HepG2 (cell line): ENCODE data around the gene ALOX5. TPM values are rescaled to one million over a fixed set of nuclear protein-coding genes. Genes with fewer than 3 reads are reported as not detected.

Experiments used
- ATAC-seq: fragments of 200-7000 bp; cut with Tn5 transposase; 3 replicates; pipeline ENCODE4 v1.9.1; 2020; ENCODE audit warnings: mild to moderate bottlenecking, moderate library complexity
- BruUV-seq: library from RNA; stranded (reverse); fragments of 400-500 nt; replicated peaks from 2 replicates; lab custom pipeline; 2021; lab: Mats Ljungman, UMichigan
- CTCF ChIA-PET: fragments of 300-600 bp; formaldehyde crosslinking; extraction: SDS; loops from one replicate; lab custom pipeline; 2021; ENCODE audit warnings: low total read pairs, inconsistent platforms, low intra/inter-chr PET ratio; lab: Yijun Ruan, JAX
- POLR2A ChIA-PET: fragments of 350-600 bp; sonication (Branson Sonifier 250); formaldehyde crosslinking; loops from one replicate; lab custom pipeline; 2020; ENCODE audit warnings: antibody characterized with exemption, inconsistent platforms; lab: Yijun Ruan, JAX
- DNase-seq: peaks from one replicate; pipeline ENCODE4 v3.0.0-alpha.2; 2015; ENCODE audit warnings: low spot score
- FAIRE-seq: peaks from 3 replicates; lab custom pipeline; 2011; peaks lifted over from hg19 to GRCh38; lab: Jason Lieb, UNC
- H2AFZ ChIP-seq: one replicate; pipeline ENCODE4 v1.6.1; 2011; ENCODE audit warnings: low read length, inconsistent platforms
- H3K27ac ChIP-seq: fragments of 300-600 bp; 3 replicates; pipeline ENCODE4 v1.8.0; 2011; ENCODE audit warnings: mixed run types, mild to moderate bottlenecking, mixed read lengths, low read length, inconsistent platforms; ENCODE audit not compliant: insufficient read depth; ENCODE audit errors: extremely low read length
- H3K27me3 ChIP-seq, 2 experiments: fragments of 200-600 bp in 1 of 2; 2 replicates in 1 of 2; 3 replicates in 1 of 2; pipeline versions ENCODE4 v1.6.0 to v1.8.0; 2011; ENCODE audit warnings: low read length in 2 of 2, mild to moderate bottlenecking in 2 of 2, moderate library complexity in 2 of 2, inconsistent platforms in 1 of 2; ENCODE audit not compliant: insufficient read depth in 2 of 2, control insufficient read depth in 1 of 2
- H3K36me3 ChIP-seq, 2 experiments: fragments of 200-600 bp in 1 of 2; replicated peaks in 1 of 2; 2 replicates in 1 of 2; 3 replicates in 1 of 2; pipeline versions ENCODE4 v1.5.1 to v1.8.0; 2011; ENCODE audit warnings: low read length in 2 of 2, inconsistent platforms in 1 of 2; ENCODE audit not compliant: insufficient read depth in 2 of 2, control insufficient read depth in 1 of 2
- H3K4me1 ChIP-seq: 2 replicates; pipeline ENCODE4 v1.5.1; 2012; ENCODE audit warnings: low read length, inconsistent platforms; ENCODE audit not compliant: insufficient read depth
- H3K4me2 ChIP-seq: 2 replicates; pipeline ENCODE4 v1.6.0; 2011; ENCODE audit warnings: low read depth, low read length, inconsistent platforms
- H3K4me3 ChIP-seq, 3 experiments: fragments of 200-600 bp in 1 of 3; sonication (generic), shearing (Covaris generic) in 1 of 3; replicated peaks in 1 of 3; 2 replicates each; pipeline ENCODE4 v1.5.1; 2011 to 2016; ENCODE audit warnings: low read length in 3 of 3, inconsistent platforms in 2 of 3, low read depth in 2 of 3, mild to moderate bottlenecking in 2 of 3, control low read depth in 1 of 3, mixed read lengths in 1 of 3; ENCODE audit not compliant: insufficient read depth in 1 of 3
- H3K79me2 ChIP-seq: one replicate; pipeline ENCODE4 v1.6.1; 2011; ENCODE audit warnings: low read length, inconsistent platforms; ENCODE audit not compliant: insufficient read depth
- H3K9ac ChIP-seq: 2 replicates; pipeline ENCODE4 v1.6.0; 2011; ENCODE audit warnings: mild to moderate bottlenecking, low read depth, low read length, inconsistent platforms; ENCODE audit not compliant: insufficient read depth
- H3K9me3 ChIP-seq: 2 replicates; pipeline ENCODE4 v1.5.1; 2012; ENCODE audit warnings: mild to moderate bottlenecking, low read length
- H4K20me1 ChIP-seq: 2 replicates; pipeline ENCODE4 v1.6.0; 2011; ENCODE audit warnings: inconsistent platforms, mild to moderate bottlenecking, low read length, moderate library complexity; ENCODE audit not compliant: insufficient read depth
- GLI4 ChIP-seq: sonication (generic); formaldehyde crosslinking; IDR thresholded peaks from 2 replicates; pipeline ENCODE4 v1.5.1; 2020; ENCODE audit warnings: missing genetic modification reagents, mild to moderate bottlenecking, moderate library complexity, borderline replicate concordance
- HIVEP1 ChIP-seq: sonication (generic); formaldehyde crosslinking; IDR thresholded peaks from 2 replicates; pipeline ENCODE4 v1.4.0; 2020; ENCODE audit warnings: mild to moderate bottlenecking, missing genetic modification reagents
- REPIN1 ChIP-seq: sonication (generic); formaldehyde crosslinking; IDR thresholded peaks from 2 replicates; pipeline ENCODE4 v1.8.0; 2022; ENCODE audit warnings: missing genetic modification reagents, low read depth, mild to moderate bottlenecking, borderline replicate concordance
- RNF219 ChIP-seq: sonication (generic); formaldehyde crosslinking; IDR thresholded peaks from 2 replicates; pipeline ENCODE4 v1.5.0; 2020; ENCODE audit warnings: mild to moderate bottlenecking, missing genetic modification reagents
- TCF7 ChIP-seq: sonication (generic); IDR thresholded peaks from 2 replicates; pipeline ENCODE4 v1.6.1; 2016; ENCODE audit warnings: antibody characterized with exemption, low read depth
- YY1 ChIP-seq: IDR thresholded peaks from 2 replicates; pipeline ENCODE4 v1.6.1; 2011; ENCODE audit warnings: low read length, low read depth, moderate library complexity, mild to moderate bottlenecking; ENCODE audit not compliant: insufficient read depth, insufficient replicate concordance
- ZNF431 ChIP-seq: sonication (generic); formaldehyde crosslinking; IDR thresholded peaks from 2 replicates; pipeline ENCODE4 v1.9.0; 2022; ENCODE audit warnings: missing genetic modification reagents, low read depth, mild to moderate bottlenecking, borderline replicate concordance
- ZNF543 ChIP-seq: sonication (generic); formaldehyde crosslinking; IDR thresholded peaks from 2 replicates; pipeline ENCODE4 v1.4.0; 2020; ENCODE audit warnings: mild to moderate bottlenecking, missing genetic modification reagents
- ZNF782 ChIP-seq: sonication (generic); formaldehyde crosslinking; IDR thresholded peaks from 2 replicates; pipeline ENCODE4 v1.4.0; 2020; ENCODE audit warnings: missing genetic modification reagents, mild to moderate bottlenecking, borderline replicate concordance
- WGBS: methylation state at CpG from one replicate; pipeline ENCODE4 v1.1.6; 2017; ENCODE audit warnings: low lambda C conversion rate; 5-methylcytosine and 5-hydroxymethylcytosine counted together
- in situ Hi-C: cut with HindIII; loops from 2 replicates; pipeline ENCODE4 v1.10.0; 2017; ENCODE audit warnings: low pct_unique_long_range_greater_than_20kb; ENCODE audit not compliant: extremely low pct_ligation_motif_present
- intact Hi-C: fragments of 100-400 bp; cut with micrococcal nuclease; formaldehyde crosslinking; loops from one replicate; pipeline ENCODE4 v1.10.0; 2022; ENCODE audit not compliant: unreplicated experiment
- polyA plus RNA-seq, 8 experiments: library from polyadenylated mRNA; depleted of rRNA in 3 of 8; stranded (reverse) in 7 of 8; unstranded in 1 of 8; fragments of >200 nt; fragmentation: Illumina TruSeq in 4 of 8; extraction: Trizol in 4 of 8; gene quantifications; 2 replicates each; pipeline versions ENCODE4 v1.2.1 to v1.2.3, GENCODE V29; 2011 to 2016; ENCODE audit warnings: low read depth in 4 of 8, missing spikeins in 1 of 8, mixed read lengths in 1 of 8; ENCODE audit not compliant: insufficient read depth in 1 of 8
- total RNA-seq, 5 experiments: library from RNA; depleted of rRNA; stranded (reverse); fragments of >200 nt; fragmentation: Illumina TruSeq; extraction: Trizol; gene quantifications; 2 replicates each; pipeline ENCODE4 v1.2.3, GENCODE V29; 2016; ENCODE audit warnings: low read depth in 1 of 5

The ALOX5 gene
- total and polyA plus RNA-seq, 2 of the 13 experiments (the other 11 are each of a cell fraction or from before 2014, with no cell fraction given) = 0.04 TPM; not detected in 1

DNA sequence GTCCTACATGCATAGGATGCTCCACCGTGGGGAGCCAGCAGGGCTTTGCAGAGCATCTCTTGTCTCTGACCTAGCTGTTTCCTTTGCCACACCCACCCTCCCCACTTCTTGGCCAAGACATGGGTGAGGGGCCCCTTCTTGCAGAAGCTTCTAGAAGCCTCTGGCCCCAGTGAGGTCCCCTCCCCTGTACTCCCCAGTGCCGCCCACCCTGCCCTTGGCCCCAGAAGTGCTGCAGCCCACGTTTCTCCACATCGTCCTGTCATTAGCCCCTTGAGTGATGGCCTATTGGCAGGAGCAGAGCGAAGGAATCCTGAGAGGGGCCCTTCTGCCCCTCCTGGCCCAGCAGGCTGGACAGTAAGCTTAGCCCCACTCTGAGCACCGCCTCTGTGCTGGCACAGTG, 43.7 kb downstream of the ALOX5 start (continued):
- TF ChIP-seq RNF219 (CRISPR knock-in tag) = no peak
- no peak for TF ChIP-seq REPIN1 (CRISPR knock-in tag)
- no peak for TF ChIP-seq ZNF782 (CRISPR knock-in tag)
- TF ChIP-seq ZNF543 (CRISPR knock-in tag) = no peak
- TF ChIP-seq TCF7 = no peak

DNA sequence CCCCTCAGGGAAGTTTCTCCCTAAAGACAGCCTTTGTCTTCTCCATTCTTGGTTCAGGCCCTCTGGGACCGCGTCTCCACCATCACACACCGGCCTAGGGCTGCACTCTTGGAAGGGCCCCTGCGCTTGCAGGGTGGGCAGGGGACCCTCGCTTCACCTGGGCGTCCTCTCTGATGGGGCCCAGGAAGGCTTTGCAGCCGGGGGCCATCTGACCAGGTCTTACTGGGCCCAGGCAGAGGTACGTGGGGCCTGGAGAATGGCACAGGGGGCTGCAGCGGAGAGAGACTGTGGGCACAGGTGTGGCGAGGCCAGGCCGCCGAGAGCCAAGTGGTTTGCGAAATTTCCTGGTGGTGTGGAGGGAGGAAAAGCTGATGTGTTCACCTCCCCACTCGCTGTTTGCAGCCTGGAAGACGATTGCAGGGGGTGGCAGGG, 44.4 kb downstream of the ALOX5 start:
- intact Hi-C loops (no loop called here), in situ Hi-C loops (no loop called here)
- CTCF ChIA-PET = no interaction called here
- Histone ChIP-seq H2AFZ (no peak overlapping the region), H3K36me3 (no peaks in the 10 kb centered on the region), H3K27me3 (peaks cover 6 to 32% of the 10 kb centered on the region in 2 experiments), H3K79me2 (no peaks in the 10 kb centered on the region), H3K9ac (no peak overlapping the region), H3K27ac (no peak overlapping the region), H3K9me3 (no peaks in the 10 kb centered on the region), H4K20me1 (no peaks in the 10 kb centered on the region), H3K4me1 (peaks cover 15% of the 10 kb centered on the region), H3K4me2 (peak overlapping the region; percentile 82), H3K4me3 (peak overlapping the region in 2 of 3 experiments; percentile 52 to 73; a peak in 1 of 6 replicates)
- POLR2A ChIA-PET = no interaction called here
- TF ChIP-seq YY1 = no peak
- TF ChIP-seq GLI4 (CRISPR knock-in tag) = no peak
- no peak for TF ChIP-seq ZNF431 (CRISPR knock-in tag)
- no peak for TF ChIP-seq HIVEP1 (CRISPR knock-in tag)
- no peak; the same call in 2 of the 3 replicates for ATAC-seq
- 34% methylated on average over 8 of the region's 15 CpGs for WGBS
- no peak for DNase-seq
- no TSS peak for BruUV-seq
- FAIRE-seq = no peak
